ENCODE data around the gene CST9L.

CST9L gene

GRCh38 chr20:23546435-23547144, 21.7 kb downstream of the CST9L start:
- no peak for DNase-seq (ENCODE audit: low read depth in 2 of 2)

DNA sequence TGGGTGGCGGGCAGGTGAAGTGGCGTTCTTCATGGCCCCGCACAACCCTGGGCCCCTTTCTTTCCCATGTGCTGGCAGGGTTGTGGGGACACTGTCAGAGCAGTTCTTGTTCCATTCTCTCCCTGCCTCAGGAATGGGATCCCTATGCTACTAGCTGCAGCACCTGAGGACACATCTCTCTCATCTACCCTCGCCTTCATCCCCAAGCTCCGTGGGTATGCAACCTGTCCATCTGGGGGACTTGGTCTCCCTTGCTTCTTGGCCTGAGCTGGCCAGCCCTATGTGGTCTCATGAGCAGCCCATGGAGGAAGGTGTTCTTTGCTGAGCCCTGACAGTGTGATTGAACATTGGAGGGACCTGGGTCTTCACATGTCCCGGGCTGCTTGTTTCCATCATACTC, 24.2 kb downstream of the CST9L start:
- no peak for DNase-seq (ENCODE audit: low read depth in 2 of 2)

- no peak for DNase-seq (ENCODE audit: low read depth in 2 of 2)
Measured at GRCh38 chr20:23542801-23543200, 25.5 kb downstream of the CST9L start.

DNA sequence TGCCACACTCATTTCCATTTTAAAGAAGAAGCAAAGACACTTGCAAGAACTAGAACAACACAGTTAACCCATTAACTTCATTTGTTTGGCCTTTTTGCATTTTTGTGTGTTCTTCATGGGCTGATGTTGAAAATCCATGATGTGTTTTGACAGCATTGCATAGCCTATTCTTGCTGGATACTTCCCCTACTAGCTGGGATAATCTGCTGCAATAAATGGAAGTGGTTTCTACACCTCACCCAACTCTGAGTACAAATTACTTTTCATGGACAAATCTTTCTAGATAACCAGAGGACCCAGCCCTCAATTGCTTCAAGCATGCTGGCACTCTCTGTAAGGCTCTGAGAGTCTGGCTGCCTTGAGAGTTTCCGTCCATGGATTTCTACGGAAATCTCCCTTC, 26.5 kb downstream of the CST9L start:
- no peak for DNase-seq (ENCODE audit: low read depth in 2 of 2)

DNA sequence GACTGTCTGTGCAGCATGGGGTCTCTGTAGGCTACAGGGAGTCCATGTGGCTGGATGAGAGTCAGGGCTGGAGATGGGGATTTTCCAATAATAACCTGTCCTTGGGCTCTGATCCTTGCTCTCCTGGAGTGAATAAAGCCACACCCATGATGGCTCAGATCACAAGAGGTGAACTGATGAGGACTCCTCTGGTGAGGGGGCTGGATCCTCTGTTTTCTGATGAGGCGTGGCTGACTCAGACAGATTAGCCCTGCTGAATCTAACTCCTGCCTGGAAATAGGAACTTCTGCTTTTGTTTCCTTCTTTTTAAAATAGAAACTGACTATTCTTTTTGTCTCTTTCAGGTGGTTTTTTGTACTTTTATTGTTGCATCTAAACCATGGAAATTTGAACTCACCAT, 27.0 kb downstream of the CST9L start:
- DNase-seq (ENCODE audit: low read depth in 2 of 2), result no peak

DNA sequence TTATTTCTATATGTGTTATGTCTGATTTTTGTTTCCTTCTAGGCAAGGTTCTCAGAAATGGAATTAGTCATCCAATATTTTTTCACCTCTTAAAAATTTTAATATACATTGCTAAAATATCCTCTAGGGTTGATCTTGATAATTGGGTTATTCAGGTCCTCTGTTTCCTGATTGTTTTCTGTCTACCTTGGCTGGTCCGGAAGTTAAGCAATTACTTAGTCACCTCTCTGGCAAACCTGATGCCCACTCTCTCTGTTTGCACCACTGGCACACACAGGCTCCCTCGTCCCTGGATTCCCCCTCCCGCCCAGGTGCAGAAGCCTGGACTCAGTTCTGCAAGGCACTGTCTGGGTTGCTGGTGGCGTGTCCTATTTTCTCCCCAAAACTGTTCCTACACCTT, 27.7 kb downstream of the CST9L start:
- DNase-seq (ENCODE audit: low read depth in 2 of 2), result no peak

DNA sequence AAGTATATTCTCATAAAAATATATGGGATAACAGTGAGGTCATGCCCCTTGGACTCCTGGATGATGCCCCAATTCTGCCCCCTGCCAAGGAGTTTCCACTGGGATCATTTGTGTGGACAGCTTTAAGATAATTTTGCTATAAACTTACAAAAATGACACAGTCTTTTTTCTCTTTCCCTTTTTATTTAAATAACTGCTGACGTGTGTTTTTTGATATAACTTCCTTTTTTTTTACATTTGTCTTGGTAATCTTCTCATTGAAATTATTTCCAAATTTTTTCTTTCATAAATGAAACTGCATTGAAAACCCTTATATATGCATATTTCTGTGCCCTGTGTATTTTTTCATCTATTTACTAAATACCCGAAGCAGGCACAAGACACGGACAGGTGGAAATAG, 31.3 kb downstream of the CST9L start:
- no peak for DNase-seq (ENCODE audit: low read depth in 2 of 2)

- DNase-seq (ENCODE audit: low read depth in 2 of 2), result no peak
Measured at GRCh38 chr20:23536328-23536974, 31.8 kb downstream of the CST9L start.

DNA sequence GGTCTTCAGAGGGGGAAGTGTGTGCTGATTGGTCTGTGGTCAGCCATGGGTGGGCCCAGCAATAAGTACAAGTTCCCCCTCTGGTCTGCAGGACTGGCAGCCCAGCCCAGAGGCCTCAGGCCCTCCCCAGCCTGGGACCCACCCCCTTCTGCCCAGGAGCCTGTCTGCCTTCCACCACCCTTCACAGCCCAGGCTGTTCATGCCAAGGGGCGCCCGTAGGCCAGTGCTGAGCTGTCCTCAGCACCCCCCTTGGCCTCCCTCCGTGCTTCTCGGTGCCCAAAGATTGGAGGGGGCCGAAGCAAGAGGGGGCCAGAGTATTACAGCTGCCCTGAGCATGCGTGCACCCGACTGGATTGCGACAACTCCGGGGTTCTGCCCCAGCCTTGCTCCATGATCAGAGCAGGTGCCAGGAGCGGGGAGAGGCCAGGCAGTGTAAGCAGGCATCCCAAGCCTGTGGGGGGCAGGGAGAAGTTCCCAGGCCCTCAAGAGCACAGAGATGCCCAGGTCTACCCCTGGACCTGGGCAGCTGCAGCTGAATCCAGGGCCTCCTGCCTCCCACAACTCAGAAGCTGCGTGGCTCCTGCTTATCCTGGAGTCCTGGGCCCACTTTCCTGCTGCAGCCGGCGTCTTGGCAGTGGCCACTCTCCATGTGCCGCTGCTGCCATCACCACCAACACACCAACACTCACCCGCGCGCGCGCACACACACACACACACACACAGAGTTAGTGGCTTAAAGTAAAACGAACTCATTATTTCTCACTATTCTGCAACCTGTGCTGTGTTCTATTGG, 33.3 kb downstream of the CST9L start:
- DNase-seq (ENCODE audit: low read depth in 2 of 2), result no peak

DNA sequence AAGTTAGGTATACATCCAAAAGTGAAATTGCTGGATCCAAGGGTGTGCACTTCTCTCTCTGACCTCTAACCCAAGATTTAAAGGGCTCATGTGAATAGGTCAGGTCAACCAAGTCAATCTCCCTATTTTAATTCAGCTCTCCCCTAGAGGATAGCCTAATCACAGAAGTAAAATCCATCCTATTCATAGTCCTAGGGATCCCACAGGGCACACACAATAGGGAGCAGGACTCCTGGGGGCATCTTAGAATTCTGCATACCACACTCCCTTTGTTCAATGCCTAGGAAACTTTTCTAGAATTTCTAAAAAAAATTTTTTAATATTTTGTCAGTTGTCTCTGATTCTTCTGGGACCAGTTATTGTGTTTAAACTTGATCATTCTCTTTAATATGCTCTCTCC, 35.1 kb downstream of the CST9L start:
- DNase-seq (ENCODE audit: low read depth in 2 of 2), result no peak

DNA sequence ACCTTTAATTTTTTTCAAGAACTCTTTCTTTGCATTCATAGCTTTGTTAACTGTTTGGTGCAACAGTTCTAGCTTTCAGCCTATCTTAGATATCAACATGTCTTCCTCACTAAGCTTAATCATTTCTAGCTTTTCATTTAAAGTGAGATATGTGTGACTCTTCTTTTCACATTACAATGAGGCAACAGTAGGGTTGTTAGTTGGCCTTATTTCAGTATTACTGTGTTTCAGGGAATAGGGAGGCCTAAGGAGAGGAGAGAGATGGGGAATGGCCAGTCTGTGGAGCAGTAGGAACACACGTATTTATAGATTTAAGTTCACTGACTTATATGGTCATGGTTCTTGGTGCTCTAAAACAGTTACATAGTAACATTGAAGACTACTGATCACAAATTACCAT, 35.8 kb downstream of the CST9L start:
- no peak for DNase-seq (ENCODE audit: low read depth in 2 of 2)

DNA sequence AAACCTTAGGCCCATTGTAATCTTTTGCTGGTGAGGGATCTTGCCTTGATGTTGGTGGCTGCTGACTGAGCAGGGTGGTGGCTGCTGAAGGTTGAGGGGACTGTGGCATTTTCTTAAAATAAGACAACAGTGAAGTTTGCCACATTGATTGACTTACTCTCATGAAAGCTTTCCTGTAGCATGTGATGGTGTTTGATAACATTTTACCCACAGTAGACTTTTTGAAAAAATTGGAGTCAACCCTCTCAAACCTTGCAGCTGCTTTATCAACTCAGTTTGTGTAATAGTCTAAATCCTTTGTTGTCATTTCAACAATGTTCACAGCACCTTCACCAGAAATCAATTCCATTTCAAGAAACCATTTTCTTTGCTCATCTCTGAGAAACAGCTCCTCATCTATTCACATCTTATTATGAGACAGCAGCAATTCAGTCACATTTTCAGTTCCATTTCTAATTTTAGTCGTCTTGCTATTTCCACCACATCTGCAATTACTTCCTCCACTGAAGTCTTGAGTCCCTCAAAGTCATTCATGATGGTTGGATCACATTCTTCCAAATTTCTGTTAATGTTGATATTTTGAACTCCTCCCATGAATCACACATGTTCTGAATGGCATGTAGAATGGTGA, 37.2 kb downstream of the CST9L start:
- no peak for DNase-seq (ENCODE audit: low read depth in 2 of 2)

- no peak for DNase-seq (ENCODE audit: low read depth in 2 of 2)
Measured at GRCh38 chr20:23528867-23529431, 39.3 kb downstream of the CST9L start.

GRCh38 chr20:23526850-23527249, 41.4 kb downstream of the CST9L start:
- no peak for DNase-seq (ENCODE audit: low read depth in 2 of 2)

DNA sequence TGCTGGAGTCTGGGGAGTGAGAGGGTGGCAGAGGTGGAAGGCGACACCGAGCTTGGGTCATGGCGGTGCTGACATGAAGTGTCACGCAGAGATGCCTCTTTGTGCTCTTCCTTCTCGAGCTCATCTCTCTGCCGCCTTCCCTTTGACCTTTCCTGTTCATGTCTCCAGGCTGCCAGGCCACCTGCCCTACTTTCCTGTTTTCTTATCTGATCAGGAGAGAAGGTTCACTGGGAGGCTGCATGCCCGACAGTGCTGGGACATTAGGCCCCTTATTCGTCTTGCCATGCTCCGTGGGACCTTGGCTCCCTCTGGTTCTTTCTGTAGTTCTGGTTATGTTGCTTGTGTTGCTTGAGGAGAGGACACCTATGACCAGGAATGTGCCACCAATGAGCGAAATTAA, 44.1 kb downstream of the CST9L start:
- DNase-seq (ENCODE audit: low read depth in 2 of 2), result no peak

DNA sequence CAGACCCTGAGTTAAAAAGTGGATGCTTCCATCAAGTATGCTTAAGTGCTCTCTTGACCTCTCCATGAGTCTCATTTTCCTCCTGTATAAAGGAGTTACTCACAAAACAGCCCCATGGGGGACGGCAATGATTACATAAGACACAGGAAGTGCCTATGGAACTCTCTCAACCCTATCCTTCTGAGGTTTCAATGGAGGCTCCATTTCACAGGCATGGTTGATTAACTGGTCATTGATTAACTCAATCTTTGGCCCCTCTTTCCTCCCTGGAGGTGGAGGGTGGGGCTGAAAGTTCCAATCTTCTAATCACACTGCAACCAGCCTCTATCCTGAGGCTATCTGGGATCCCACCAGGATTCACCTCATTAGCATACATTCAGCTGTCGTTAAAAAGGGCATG, 48.1 kb downstream of the CST9L start:
- no peak for DNase-seq (ENCODE audit: low read depth in 2 of 2)

- no peak for DNase-seq (ENCODE audit: low read depth in 2 of 2)
Measured at GRCh38 chr20:23519556-23519955, 48.7 kb downstream of the CST9L start.

DNA sequence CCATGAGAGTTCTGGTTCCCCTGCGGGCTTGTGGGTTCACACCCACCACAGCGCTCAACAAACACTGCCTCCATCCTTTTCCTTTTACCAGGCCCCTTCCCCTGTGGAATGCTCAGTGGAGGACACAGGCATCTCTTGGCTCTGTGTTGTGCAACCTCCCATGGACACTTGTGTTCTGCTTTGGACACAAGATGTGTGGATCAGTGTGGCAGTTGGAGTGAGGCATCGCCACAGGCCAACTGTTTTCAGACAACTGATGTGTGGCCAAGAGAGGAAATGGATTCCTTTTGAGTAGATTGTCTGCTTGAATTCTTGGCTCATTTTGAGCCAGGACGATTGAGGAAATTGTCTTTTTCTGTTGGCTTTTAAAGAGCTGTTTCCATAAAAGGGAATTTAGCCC, 50.6 kb downstream of the CST9L start:
- DNase-seq (ENCODE audit: low read depth in 2 of 2), result no peak

GRCh38 chr20:23515250-23515939, 52.9 kb downstream of the CST9L start:
- DNase-seq (ENCODE audit: low read depth in 2 of 2), result no peak

DNA sequence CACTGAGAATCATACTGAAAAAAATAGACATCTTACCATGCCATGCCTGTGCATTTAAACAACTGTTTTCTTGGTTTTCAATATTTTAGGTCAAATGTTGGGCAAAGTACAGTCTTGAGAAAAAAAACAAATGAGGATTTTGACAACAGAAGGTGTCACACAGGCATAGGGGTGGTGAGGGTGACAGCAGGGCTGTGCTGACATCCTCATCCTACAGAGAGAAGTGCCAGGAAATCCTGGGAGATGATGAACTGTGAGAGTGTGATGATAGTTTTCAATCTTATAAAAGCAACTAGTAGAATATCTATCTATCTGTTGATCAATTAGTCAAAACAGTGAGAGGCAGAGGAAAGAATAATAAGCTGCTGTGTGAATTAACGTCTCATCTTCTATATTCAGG, 53.4 kb downstream of the CST9L start:
- no peak for DNase-seq (ENCODE audit: low read depth in 2 of 2)
